NT2/D1 (cell line): Measurements from ENCODE around the gene C16orf74.

Experiments used
- YY1 ChIP-seq: IDR thresholded peaks from 2 replicates; pipeline ENCODE4 v1.6.1; 2011; ENCODE audit not compliant: insufficient read length, insufficient read depth
- ZNF274 ChIP-seq: IDR thresholded peaks from 2 replicates; pipeline ENCODE4 v1.6.1; 2011; ENCODE audit warnings: mild to moderate bottlenecking, low read depth, low read length

- TF ChIP-seq YY1 (no peak), ZNF274 (no peak)
Measured at GRCh38 chr16:85674418-85674755, 76.5 kb downstream of the C16orf74 start.
